Upper lobe of left lung (tissue), 4 donors: ENCODE measurements around the gene SMIM14.

ENCODE experiments used
- CTCF ChIP-seq, 6 experiments: fragments of 450-650 bp in 4 of 6; fragments of 200-600 bp in 2 of 6; sonication (generic) in 2 of 6; IDR thresholded peaks; one replicate each; pipeline ENCODE4 v1.5.1; 2016 to 2019; ENCODE audit warnings: antibody characterized with exemption in 6 of 6
- POLR2A ChIP-seq, 4 donors: fragments of 450-650 bp; IDR thresholded peaks; one replicate each; pipeline ENCODE4 v1.5.1; 2016 to 2017; ENCODE audit warnings: antibody characterized with exemption in 4 of 4, mild to moderate bottlenecking in 2 of 4

- no peak for TF ChIP-seq CTCF (IDR thresholded peaks at IDR 0.05)
- no peak for TF ChIP-seq POLR2A (IDR thresholded peaks at IDR 0.05)
These were observed 67.6 kb downstream of the SMIM14 start for GRCh38 chr4:39571054-39571453.
